ENCODE results near the gene HPS4. TPM values are rescaled to one million over a fixed set of nuclear protein-coding genes. Genes with fewer than 3 reads are reported as not detected.

Gene HPS4
- total RNA-seq, 1 experiment from 2014 or later: 40.7 TPM

DNA sequence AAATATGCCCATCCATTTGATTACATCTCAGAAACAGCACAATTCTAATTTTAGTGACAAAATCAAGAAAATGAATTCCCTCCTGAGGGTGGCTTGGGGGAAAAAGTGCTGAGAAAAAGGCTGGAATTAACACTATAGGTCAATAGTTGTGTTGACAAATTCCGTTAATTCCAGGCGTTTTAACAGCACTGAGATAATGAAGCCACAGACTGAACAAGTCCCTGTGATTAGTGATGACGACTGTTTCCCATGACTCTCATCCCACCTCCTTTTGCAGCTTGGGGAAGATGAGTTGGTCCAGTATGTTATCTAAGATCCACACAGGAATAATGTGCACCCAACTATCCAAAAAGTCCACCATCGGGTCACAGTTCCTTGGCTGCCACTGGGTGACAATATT lies 12.9 kb upstream of the HPS4 start:
- DNase-seq: no peak
- TF ChIP-seq, protein P1, sequence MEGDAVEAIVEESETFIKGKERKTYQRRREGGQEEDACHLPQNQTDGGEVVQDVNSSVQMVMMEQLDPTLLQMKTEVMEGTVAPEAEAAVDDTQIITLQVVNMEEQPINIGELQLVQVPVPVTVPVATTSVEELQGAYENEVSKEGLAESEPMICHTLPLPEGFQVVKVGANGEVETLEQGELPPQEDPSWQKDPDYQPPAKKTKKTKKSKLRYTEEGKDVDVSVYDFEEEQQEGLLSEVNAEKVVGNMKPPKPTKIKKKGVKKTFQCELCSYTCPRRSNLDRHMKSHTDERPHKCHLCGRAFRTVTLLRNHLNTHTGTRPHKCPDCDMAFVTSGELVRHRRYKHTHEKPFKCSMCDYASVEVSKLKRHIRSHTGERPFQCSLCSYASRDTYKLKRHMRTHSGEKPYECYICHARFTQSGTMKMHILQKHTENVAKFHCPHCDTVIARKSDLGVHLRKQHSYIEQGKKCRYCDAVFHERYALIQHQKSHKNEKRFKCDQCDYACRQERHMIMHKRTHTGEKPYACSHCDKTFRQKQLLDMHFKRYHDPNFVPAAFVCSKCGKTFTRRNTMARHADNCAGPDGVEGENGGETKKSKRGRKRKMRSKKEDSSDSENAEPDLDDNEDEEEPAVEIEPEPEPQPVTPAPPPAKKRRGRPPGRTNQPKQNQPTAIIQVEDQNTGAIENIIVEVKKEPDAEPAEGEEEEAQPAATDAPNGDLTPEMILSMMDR (IDR thresholded peaks at IDR 0.05; ENCODE audit: unreplicated experiment): no peak
- no peaks in the 10 kb centered on the region for H3K4me1 Mint-ChIP-seq (ENCODE audit: low read depth, unreplicated experiment)
- H3K4me3 Mint-ChIP-seq (ENCODE audit: low read depth, unreplicated experiment): no peak overlapping the region
- no peak overlapping the region for H3K27ac Mint-ChIP-seq (ENCODE audit: unreplicated experiment)
- intact Hi-C loops (cut with micrococcal nuclease; ENCODE audit: unreplicated experiment): no loop called here
- CTCF ChIA-PET: no interaction called here
- H3K36me3 Mint-ChIP-seq (ENCODE audit: insufficient read depth, unreplicated experiment): peaks cover 44% of the 10 kb centered on the region
- BruUV-seq (replicated peaks): no TSS peak
- no peaks in the 10 kb centered on the region for H3K9me3 Mint-ChIP-seq (ENCODE audit: low read depth, unreplicated experiment)
- H3K27me3 Mint-ChIP-seq (ENCODE audit: unreplicated experiment): no peaks in the 10 kb centered on the region

- H3K4me1 Mint-ChIP-seq (ENCODE audit: low read depth, unreplicated experiment): peaks cover 3% of the 10 kb centered on the region
- H3K27ac Mint-ChIP-seq (ENCODE audit: unreplicated experiment): no peak overlapping the region
- CTCF ChIA-PET: no interaction called here
These were observed 10.9 kb upstream of the HPS4 start for GRCh38 chr22:26494506-26494905.

GRCh38 chr22:26492220-26492619 lies 8.6 kb upstream of the HPS4 start:
- Mint-ChIP-seq H3K9me3 (ENCODE audit: low read depth, unreplicated experiment) (no peaks in the 10 kb centered on the region), H3K27ac (ENCODE audit: unreplicated experiment) (no peak overlapping the region), H3K36me3 (ENCODE audit: insufficient read depth, unreplicated experiment) (peaks cover 56% of the 10 kb centered on the region), H3K4me3 (ENCODE audit: low read depth, unreplicated experiment) (no peak overlapping the region), H3K27me3 (ENCODE audit: unreplicated experiment) (no peaks in the 10 kb centered on the region), H3K4me1 (ENCODE audit: low read depth, unreplicated experiment) (peaks cover 11% of the 10 kb centered on the region)
- CTCF ChIA-PET: no interaction called here
- TF ChIP-seq, protein P1 (IDR thresholded peaks at IDR 0.05; ENCODE audit: unreplicated experiment): no peak
- intact Hi-C loops (cut with micrococcal nuclease; ENCODE audit: unreplicated experiment): no loop called here
- no peak for DNase-seq
- no TSS peak for BruUV-seq (replicated peaks)

More at GRCh38 chr22:26494506-26494905, 10.9 kb upstream of the HPS4 start:
- Mint-ChIP-seq H3K27me3 (ENCODE audit: unreplicated experiment) (no peaks in the 10 kb centered on the region), H3K36me3 (ENCODE audit: insufficient read depth, unreplicated experiment) (peaks cover 46% of the 10 kb centered on the region), H3K4me3 (ENCODE audit: low read depth, unreplicated experiment) (no peak overlapping the region), H3K9me3 (ENCODE audit: low read depth, unreplicated experiment) (no peaks in the 10 kb centered on the region)
- no peak for DNase-seq
- TF ChIP-seq, protein P1 (IDR thresholded peaks at IDR 0.05; ENCODE audit: unreplicated experiment): no peak
- no TSS peak for BruUV-seq (replicated peaks)
- intact Hi-C loops (cut with micrococcal nuclease; ENCODE audit: unreplicated experiment): no loop called here

GRCh38 chr22:26489447-26490036 lies 6.0 kb upstream of the HPS4 start:
- TF ChIP-seq, protein P1 (IDR thresholded peaks at IDR 0.05; ENCODE audit: unreplicated experiment): no peak
- intact Hi-C loops (cut with micrococcal nuclease; ENCODE audit: unreplicated experiment): no loop called here
- H3K36me3 Mint-ChIP-seq (ENCODE audit: insufficient read depth, unreplicated experiment): peaks cover 44% of the 10 kb centered on the region

More at GRCh38 chr22:26489447-26490036, 6.0 kb upstream of the HPS4 start:
- Mint-ChIP-seq H3K9me3 (ENCODE audit: low read depth, unreplicated experiment) (no peaks in the 10 kb centered on the region), H3K4me3 (ENCODE audit: low read depth, unreplicated experiment) (no peak overlapping the region), H3K27ac (ENCODE audit: unreplicated experiment) (peak overlapping the region; percentile 32), H3K4me1 (ENCODE audit: low read depth, unreplicated experiment) (peaks cover 29% of the 10 kb centered on the region), H3K27me3 (ENCODE audit: unreplicated experiment) (no peaks in the 10 kb centered on the region)
- DNase-seq: no peak
- CTCF ChIA-PET: no interaction called here
- no TSS peak for BruUV-seq (replicated peaks)

Measured in Calu3 (cell line).